Heart left ventricle (tissue), 16 donors: ENCODE results near the gene SDC4. TPM values are rescaled to one million over a fixed set of nuclear protein-coding genes. Genes with fewer than 3 reads are reported as not detected.

Source experiments
- ATAC-seq, 4 donors: fragments of 200-7000 bp; cut with Tn5 transposase; one replicate each; pipeline ENCODE4 v1.9.1; 2020 to 2022; ENCODE audit warnings: moderate library complexity in 4 of 4, mild to moderate bottlenecking in 3 of 4, moderate number of reproducible peaks in 1 of 4
- DNase-seq, 5 donors: peaks; one replicate each; pipeline ENCODE4 v3.0.0-alpha.2; 2020
- H3K27ac ChIP-seq, 12 donors: fragments of 200-600 bp; sonication (generic) in 4 of 12; one replicate each; pipeline versions ENCODE4 v1.5.0 to v1.8.0; 2016 to 2022; ENCODE audit warnings: mild to moderate bottlenecking in 2 of 12
- H3K27me3 ChIP-seq, 9 donors: fragments of 200-600 bp; sonication (generic) in 2 of 9; one replicate each; pipeline versions ENCODE4 v1.5.1 to v1.8.0; 2016 to 2022; ENCODE audit warnings: mild to moderate bottlenecking in 3 of 9
- H3K36me3 ChIP-seq, 9 donors: fragments of 200-600 bp; sonication (generic) in 2 of 9; one replicate each; pipeline versions ENCODE4 v1.5.0 to v1.8.0; 2018 to 2022; ENCODE audit warnings: mild to moderate bottlenecking in 2 of 9
- H3K4me1 ChIP-seq, 12 donors: fragments of 200-600 bp; sonication (generic) in 4 of 12; one replicate each; pipeline versions ENCODE4 v1.5.0 to v1.8.0; 2016 to 2022; ENCODE audit warnings: mild to moderate bottlenecking in 3 of 12
- H3K4me3 ChIP-seq, 12 donors: fragments of 200-600 bp; sonication (generic) in 4 of 12; one replicate each; pipeline versions ENCODE4 v1.5.0 to v1.8.0; 2017 to 2022; ENCODE audit warnings: mild to moderate bottlenecking in 9 of 12, moderate library complexity in 4 of 12
- H3K9me3 ChIP-seq, 12 donors: fragments of 200-600 bp; sonication (generic) in 4 of 12; one replicate each; pipeline versions ENCODE4 v1.5.0 to v1.8.0; 2016 to 2022; ENCODE audit warnings: mild to moderate bottlenecking in 1 of 12
- POLR2A ChIP-seq, 2 donors: fragments of 450-650 bp; IDR thresholded peaks; one replicate each; pipeline ENCODE4 v1.6.1; 2017; ENCODE audit warnings: antibody characterized with exemption in 2 of 2, mild to moderate bottlenecking in 2 of 2, moderate library complexity in 2 of 2
- WGBS, 4 donors: extraction: QIAGEN DNeasy Blood & Tissue Kit in 2 of 4; methylation state at CpG; one replicate each; pipeline versions ENCODE4 v1.1.5 to v1.1.7; 2013 to 2018; 5-methylcytosine and 5-hydroxymethylcytosine counted together
- intact Hi-C, 10 donors: fragments of 100-400 bp; cut with DNase I; formaldehyde crosslinking; loops; one replicate each; pipeline versions ENCODE4 v1.11.1 to v1.14.2; 2022
- polyA plus RNA-seq, 2 donors: library from polyadenylated mRNA; stranded (reverse); fragments of 200-250 nt; gene quantifications; one replicate each; pipeline ENCODE4 v1.2.3, GENCODE V29; 2013
- total RNA-seq, 9 donors: library from RNA; depleted of rRNA in 2 of 9; stranded (reverse); fragments of >200 nt in 2 of 9; fragmentation: NEBNext Ultra II Directional in 3 of 9; extraction: Animal tissue kit (Norgen Biotek cat#: 25700) in 3 of 9; gene quantifications; one replicate each; pipeline versions ENCODE4 v1.1.0 to v1.2.4, GENCODE V29; 2016 to 2023
- TF ChIP-seq, protein P1 (sequence below), 12 donors: fragments of 200-600 bp; sonication (generic) in 4 of 12; IDR thresholded peaks; one replicate each; pipeline versions ENCODE4 v1.5.0 to v1.8.0; 2018 to 2022; ENCODE audit warnings: antibody characterized with exemption in 12 of 12, mild to moderate bottlenecking in 5 of 12
- donor health status: ischemic (EF 13 %, LVEDD 7.1; RV severe dilation, severe dysfunction).
- donor health status: healthy with polysubstance abuse.
- donor health status: DM: no; HTN: yes; CAD: no.
- donor health status: DM: no; HTN: no; CAD: no.
- donor health status: ischemic (EF 25% LVEDD 6.9; RV normal size, moderate dysfunction).
- donor health status: ischemic (EF 25% LVEDD 5.7; RV mildly dilated, moderate dysfunction).
- donor health status: healthy.
- donor health status: DM: yes; HTN: yes; CAD: no.
- donor health status: ischemic (EF 35%, LVEDD 5.7; RV mildly dilated, moderate dysfunction).
- donor health status: nonischemic (EF 11% LVEDD 7.7; RV severe dilation, severe dysfunction).
- donor health status: DM: yes; HTN: yes; CAD: no.
- donor health status: PGD.
- donor health status: ischemic (EF 29% LVEDD 5.4; RV normal size, mild dysfunction).
- donor health status: nonischemic (EF 23%, LVEDD 6.1; RV moderate dilation, normal function).

SDC4 gene
- total and polyA plus RNA-seq, 11 donors, result 44.3 to 140 (median 94.1) TPM

DNA sequence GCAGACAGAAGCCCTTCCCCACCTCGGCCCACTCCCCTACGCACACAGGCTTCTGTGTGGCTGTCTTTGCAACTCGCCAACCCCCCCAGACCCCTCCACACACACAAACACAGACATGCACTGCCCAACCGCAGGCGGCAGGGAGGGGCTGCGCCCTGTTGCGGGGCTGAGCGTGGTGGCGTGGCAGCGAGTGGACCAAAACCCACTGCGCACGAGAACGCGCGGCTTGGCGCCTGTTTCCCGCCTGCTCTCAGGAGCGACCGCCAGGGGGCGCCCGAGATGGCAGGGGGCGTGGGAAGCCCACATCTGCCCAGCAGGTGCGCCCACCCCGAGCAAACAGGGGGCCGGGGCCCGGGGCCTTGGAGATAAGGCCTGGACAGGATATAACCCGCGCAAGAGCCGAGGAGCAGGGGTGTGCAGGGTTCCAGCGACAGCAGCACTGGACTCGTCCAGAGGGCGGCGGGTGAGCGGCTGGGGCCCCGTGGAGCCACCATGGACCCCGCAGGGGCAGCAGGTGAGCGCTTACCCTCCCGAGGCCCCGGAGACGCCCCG lies 41.7 kb downstream of the SDC4 start, which contains the start of gene RBPJL:
Gene RBPJL, plus strand, starts transcription at position 410 of the 552 bp plus-strand sequence. Its CDS starts 83 bp downstream, at position 493.
- WGBS, 4 donors, result 16 to 23% (median 17%) methylated on average over 15 to 41 of the region's 41 CpGs
- no peak within 1 kb of the TSS for H3K4me3 ChIP-seq
- H3K27me3 ChIP-seq, result peaks cover 17 to 81% (median 36%) of the 10 kb centered on the region in 9 donors
- H3K36me3 ChIP-seq, result no peaks in the 10 kb centered on the region
- H3K9me3 ChIP-seq, result no peaks in the 10 kb centered on the region
- TF ChIP-seq, protein P1, sequence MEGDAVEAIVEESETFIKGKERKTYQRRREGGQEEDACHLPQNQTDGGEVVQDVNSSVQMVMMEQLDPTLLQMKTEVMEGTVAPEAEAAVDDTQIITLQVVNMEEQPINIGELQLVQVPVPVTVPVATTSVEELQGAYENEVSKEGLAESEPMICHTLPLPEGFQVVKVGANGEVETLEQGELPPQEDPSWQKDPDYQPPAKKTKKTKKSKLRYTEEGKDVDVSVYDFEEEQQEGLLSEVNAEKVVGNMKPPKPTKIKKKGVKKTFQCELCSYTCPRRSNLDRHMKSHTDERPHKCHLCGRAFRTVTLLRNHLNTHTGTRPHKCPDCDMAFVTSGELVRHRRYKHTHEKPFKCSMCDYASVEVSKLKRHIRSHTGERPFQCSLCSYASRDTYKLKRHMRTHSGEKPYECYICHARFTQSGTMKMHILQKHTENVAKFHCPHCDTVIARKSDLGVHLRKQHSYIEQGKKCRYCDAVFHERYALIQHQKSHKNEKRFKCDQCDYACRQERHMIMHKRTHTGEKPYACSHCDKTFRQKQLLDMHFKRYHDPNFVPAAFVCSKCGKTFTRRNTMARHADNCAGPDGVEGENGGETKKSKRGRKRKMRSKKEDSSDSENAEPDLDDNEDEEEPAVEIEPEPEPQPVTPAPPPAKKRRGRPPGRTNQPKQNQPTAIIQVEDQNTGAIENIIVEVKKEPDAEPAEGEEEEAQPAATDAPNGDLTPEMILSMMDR (IDR thresholded peaks at IDR 0.05), result peak; percentile 46 to 85 (median 68)
- no peak for TF ChIP-seq POLR2A (IDR thresholded peaks at IDR 0.05)
- intact Hi-C loops, result loop anchor here in 1 of 10 donors (10.0 kb wide), 1 partner anchor 292 kb away; no protein-coding TSS in a partner anchor
- no peak for DNase-seq
- peak in 2 of 4 donors; percentile 14 to 38 for ATAC-seq
- H3K4me1 ChIP-seq, result peaks cover 0 to 14% (median 0%) of the 10 kb centered on the region in 12 donors
- H3K27ac ChIP-seq, result no peak within 1 kb of the TSS

DNA sequence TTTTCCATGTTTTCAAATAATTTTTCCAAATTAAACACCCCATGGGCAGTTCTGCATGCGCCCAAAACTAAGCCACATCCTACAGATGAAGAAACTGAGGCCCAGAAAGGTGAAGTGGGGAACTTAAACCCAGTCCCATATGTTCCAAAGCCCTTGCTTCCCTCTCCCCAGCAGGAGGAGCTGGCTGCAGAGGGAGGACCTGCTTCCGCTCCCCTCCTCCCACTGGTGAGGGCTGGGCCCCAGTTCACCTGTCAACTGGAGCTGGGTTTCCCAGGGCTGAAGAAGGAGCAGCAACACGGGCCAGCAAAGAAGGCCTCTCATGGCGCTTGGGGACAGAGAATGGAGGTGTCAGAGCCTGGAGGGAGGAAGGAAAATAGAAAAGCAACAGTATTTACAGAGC lies 43.0 kb downstream of the SDC4 start:
- ATAC-seq (no peak), DNase-seq (no peak)
- 49 to 70% (median 56%) methylated on average over 4 of the region's 4 CpGs for WGBS, 4 donors
- no peaks in the 10 kb centered on the region for H3K36me3 ChIP-seq
- no peak overlapping the region for H3K27ac ChIP-seq
- H3K4me3 ChIP-seq, result no peak overlapping the region
- no peaks in the 10 kb centered on the region for H3K9me3 ChIP-seq
- intact Hi-C loops, result loop anchor here in 1 of 10 donors (10.0 kb wide), 1 partner anchor 290 kb away; no protein-coding TSS in a partner anchor
- TF ChIP-seq, protein P1 (IDR thresholded peaks at IDR 0.05), result no peak
- TF ChIP-seq POLR2A (IDR thresholded peaks at IDR 0.05), result no peak
- peaks cover 0 to 13% (median 0%) of the 10 kb centered on the region in 12 donors for H3K4me1 ChIP-seq
- peaks cover 14 to 79% (median 33%) of the 10 kb centered on the region in 9 donors for H3K27me3 ChIP-seq

DNA sequence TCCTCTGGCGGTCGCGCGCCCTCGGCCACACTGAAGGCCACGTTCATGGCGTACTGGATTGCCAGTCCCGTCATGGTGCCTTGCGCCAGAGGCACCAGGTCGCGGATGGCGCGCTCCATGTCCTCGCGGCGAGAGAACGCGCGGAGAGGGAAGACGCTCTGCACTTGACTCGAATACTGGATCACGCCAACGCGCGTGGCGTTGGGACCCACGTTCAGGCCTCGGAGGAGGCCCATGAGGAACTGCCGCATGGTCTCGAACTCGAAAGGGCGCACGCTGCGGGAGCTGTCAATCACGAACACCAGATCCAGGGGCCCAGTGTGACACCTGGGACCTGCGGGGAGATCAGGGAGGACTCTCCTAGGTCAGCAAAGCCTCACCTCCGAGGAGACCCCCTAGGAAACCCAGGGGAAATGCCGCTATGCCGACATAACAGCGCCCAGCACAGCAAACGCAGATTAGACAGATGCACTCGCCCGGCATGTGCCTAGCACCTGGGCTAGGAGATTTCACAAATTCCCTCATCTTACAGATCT lies 43.7 kb downstream of the SDC4 start:
- DNase-seq (no peak), ATAC-seq (no peak)
- no peak overlapping the region for H3K27ac ChIP-seq
- WGBS, 4 donors, result 59 to 77% (median 66%) methylated on average over 28 to 43 of the region's 43 CpGs
- H3K4me3 ChIP-seq, result no peak overlapping the region
- peaks cover 14 to 76% (median 33%) of the 10 kb centered on the region in 9 donors for H3K27me3 ChIP-seq
- no peak for TF ChIP-seq POLR2A (IDR thresholded peaks at IDR 0.05)
- TF ChIP-seq, protein P1 (IDR thresholded peaks at IDR 0.05), result no peak
- intact Hi-C loops, result loop anchor here in 1 of 10 donors (10.0 kb wide), 1 partner anchor 290 kb away; no protein-coding TSS in a partner anchor
- H3K4me1 ChIP-seq, result peaks cover 0 to 13% (median 0%) of the 10 kb centered on the region in 12 donors
- no peaks in the 10 kb centered on the region for H3K9me3 ChIP-seq
- H3K36me3 ChIP-seq, result no peaks in the 10 kb centered on the region
